Measurements from ENCODE around the gene CYTH3. TPM values are rescaled to one million over a fixed set of nuclear protein-coding genes. Genes with fewer than 3 reads are reported as not detected.
A peak's percentile ranks its signal among the peaks of the same experiment; 100 is the strongest.

Gene CYTH3
- total RNA-seq, 1 experiment from 2014 or later = 16.7 TPM

DNA sequence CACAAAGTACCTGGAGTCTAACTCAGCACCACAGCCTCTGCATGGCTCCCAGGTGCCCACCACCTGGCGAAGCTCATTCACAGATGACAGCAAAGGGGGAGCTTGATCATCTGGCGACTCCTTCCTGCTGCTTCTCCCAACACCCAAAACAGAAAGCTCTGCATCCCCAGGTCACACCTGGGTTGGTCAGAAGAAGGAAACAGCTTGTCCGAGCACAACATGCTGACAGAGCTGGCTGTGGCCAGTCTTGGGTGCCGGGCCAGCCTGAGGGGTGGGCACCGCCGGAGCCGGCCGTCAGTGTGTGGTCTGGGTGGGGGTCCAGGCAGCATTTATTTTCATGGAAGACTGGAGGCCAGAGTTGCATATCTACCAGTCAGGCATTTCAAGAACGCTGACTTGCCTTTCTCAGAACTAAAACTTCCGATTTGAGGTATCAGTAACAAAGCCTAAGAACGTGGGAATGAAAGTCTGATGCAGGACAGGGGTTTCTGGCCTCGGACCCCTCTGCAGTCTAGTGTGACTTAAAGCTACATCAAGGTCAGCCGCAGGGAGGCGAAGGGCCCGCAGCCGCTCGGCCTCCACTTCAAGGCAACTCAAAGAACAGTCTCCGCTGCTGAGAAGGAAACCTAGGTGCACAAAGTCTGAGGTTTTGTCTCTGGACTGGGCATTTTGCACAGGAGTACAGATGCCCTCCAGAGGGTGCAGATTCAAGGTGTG lies 109.6 kb downstream of the CYTH3 start:
- BruUV-seq (replicated peaks) = no TSS peak
- no peaks in the 10 kb centered on the region for H4K20me1 ChIP-seq (ENCODE audit: insufficient read depth)
- no peak overlapping the region for H2AFZ ChIP-seq (ENCODE audit: low read depth, low read length, poor library complexity, severe bottlenecking)
- no peaks in the 10 kb centered on the region for H3K79me2 ChIP-seq (ENCODE audit: insufficient read depth, low read length)
- RAD21 ChIA-PET (ENCODE audit: low non-redundant PET in 1 of 2, low total read pairs in 2 of 2, uncharacterized antibody in 2 of 2, unreplicated experiment in 2 of 2) = no interaction called here
- no peaks in the 10 kb centered on the region for H3K4me1 ChIP-seq (ENCODE audit: control insufficient read depth in 1 of 2, insufficient read depth in 2 of 2, low read length in 2 of 2)
- H3K4me2 ChIP-seq (ENCODE audit: low read length) = no peak overlapping the region
- intact Hi-C loops (cut with micrococcal nuclease) = no loop called here
- H3K9me2 ChIP-seq (ENCODE audit: insufficient read depth) = no peaks in the 10 kb centered on the region
- H3K9me3 ChIP-seq (ENCODE audit: control insufficient read depth in 1 of 2, insufficient read depth in 1 of 2, low read depth in 1 of 2, low read length in 2 of 2) = no peaks in the 10 kb centered on the region
- CTCF ChIA-PET = interaction anchor here (0.9 kb wide), 1 partner anchor 161 kb away, joined by 3 read pairs; no protein-coding TSS in a partner anchor
- H3K9ac ChIP-seq (ENCODE audit: low read length) = no peak overlapping the region
- TF ChIP-seq EZH2phosphoT487 (IDR thresholded peaks at IDR 0.05; ENCODE audit: borderline replicate concordance) = no peak
- 0 out of 2 replicates have a peak, but pooled peaks have one; percentile 15 for TF ChIP-seq POLR2AphosphoS5 (IDR thresholded peaks at IDR 0.05; ENCODE audit: low read depth, low read length)
- TF ChIP-seq SIN3A (IDR thresholded peaks at IDR 0.05; ENCODE audit: low read depth) = no peak
- TF ChIP-seq SP1 (IDR thresholded peaks at IDR 0.05; ENCODE audit: low read depth) = no peak
- TF ChIP-seq JUND (IDR thresholded peaks at IDR 0.05) = no peak
- no peak for TF ChIP-seq YY1 (IDR thresholded peaks at IDR 0.05; ENCODE audit: extremely low read depth, insufficient replicate concordance, low read depth, low read length)
- no peak for TF ChIP-seq CEBPB (IDR thresholded peaks at IDR 0.05; ENCODE audit: low read depth)
- TF ChIP-seq EZH2 (IDR thresholded peaks at IDR 0.05) = no peak
- H3K27ac ChIP-seq (ENCODE audit: low read depth, low read length) = no peak overlapping the region
- H3K36me3 ChIP-seq (ENCODE audit: control insufficient read depth in 1 of 2, insufficient read depth in 2 of 2, low read length in 2 of 2) = peaks cover 9% of the 10 kb centered on the region in 2 experiments; a peak in 3 of 4 replicates
- H3K27me3 ChIP-seq (ENCODE audit: insufficient read depth, low read length) = no peaks in the 10 kb centered on the region
- DNase-seq (ENCODE audit: low read depth, low spot score) (no peak), ATAC-seq (no peak)
- H3K4me3 ChIP-seq (replicated peaks in 1 of 2; ENCODE audit: low read depth in 1 of 2, low read length in 2 of 2) = no peak overlapping the region
- POLR2A ChIA-PET = no interaction called here

DNA sequence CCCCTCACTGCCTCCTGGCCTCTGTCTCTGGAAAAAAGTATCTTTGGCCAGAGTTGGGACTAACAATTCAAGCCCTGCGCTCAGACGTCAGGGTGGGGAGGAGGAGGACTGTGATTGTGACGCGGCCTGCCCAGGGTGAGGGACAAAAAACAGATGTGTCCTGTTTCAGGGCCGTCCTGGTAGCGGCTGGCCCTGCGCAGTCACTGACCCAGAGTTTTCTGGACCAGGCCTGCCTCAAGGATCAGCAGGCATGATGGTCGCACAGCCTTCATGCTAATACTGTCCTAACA lies 110.1 kb downstream of the CYTH3 start:
- DNase-seq (ENCODE audit: low read depth, low spot score) (no peak), ATAC-seq (no peak)
- no peaks in the 10 kb centered on the region for H3K4me1 ChIP-seq (ENCODE audit: control insufficient read depth in 1 of 2, insufficient read depth in 2 of 2, low read length in 2 of 2)
- H4K20me1 ChIP-seq (ENCODE audit: insufficient read depth) = no peaks in the 10 kb centered on the region
- H3K27me3 ChIP-seq (ENCODE audit: insufficient read depth, low read length) = no peaks in the 10 kb centered on the region
- H3K4me3 ChIP-seq (replicated peaks in 1 of 2; ENCODE audit: low read depth in 1 of 2, low read length in 2 of 2) = no peak overlapping the region
- H3K27ac ChIP-seq (ENCODE audit: low read depth, low read length) = no peak overlapping the region
- ChIA-PET RAD21 (ENCODE audit: low non-redundant PET in 1 of 2, low total read pairs in 2 of 2, uncharacterized antibody in 2 of 2, unreplicated experiment in 2 of 2) (no interaction called here), CTCF (interaction anchor here (0.9 kb wide), 1 partner anchor 162 kb away, joined by 3 read pairs; no protein-coding TSS in a partner anchor), POLR2A (no interaction called here)
- H3K9ac ChIP-seq (ENCODE audit: low read length) = no peak overlapping the region
- peaks cover 9% of the 10 kb centered on the region in 2 experiments; a peak in 3 of 4 replicates for H3K36me3 ChIP-seq (ENCODE audit: control insufficient read depth in 1 of 2, insufficient read depth in 2 of 2, low read length in 2 of 2)
- no peaks in the 10 kb centered on the region for H3K79me2 ChIP-seq (ENCODE audit: insufficient read depth, low read length)
- no peaks in the 10 kb centered on the region for H3K9me2 ChIP-seq (ENCODE audit: insufficient read depth)
- BruUV-seq (replicated peaks) = no TSS peak
- TF ChIP-seq, protein P1, sequence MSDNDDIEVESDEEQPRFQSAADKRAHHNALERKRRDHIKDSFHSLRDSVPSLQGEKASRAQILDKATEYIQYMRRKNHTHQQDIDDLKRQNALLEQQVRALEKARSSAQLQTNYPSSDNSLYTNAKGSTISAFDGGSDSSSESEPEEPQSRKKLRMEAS (IDR thresholded peaks at IDR 0.05) = no peak
- TF ChIP-seq ZFX (IDR thresholded peaks at IDR 0.05) (no peak), CEBPB (IDR thresholded peaks at IDR 0.05; ENCODE audit: low read depth) (no peak)
- intact Hi-C loops (cut with micrococcal nuclease) = no loop called here
- H3K9me3 ChIP-seq (ENCODE audit: control insufficient read depth in 1 of 2, insufficient read depth in 1 of 2, low read depth in 1 of 2, low read length in 2 of 2) = no peaks in the 10 kb centered on the region
- H2AFZ ChIP-seq (ENCODE audit: low read depth, low read length, poor library complexity, severe bottlenecking) = no peak overlapping the region
- H3K4me2 ChIP-seq (ENCODE audit: low read length) = no peak overlapping the region
